ENCODE data around the gene FURIN. TPM values are rescaled to one million over a fixed set of nuclear protein-coding genes. Genes with fewer than 3 reads are reported as not detected.

The FURIN gene
- total and polyA plus RNA-seq, 2 of the 8 experiments (the other 6 are each of a cell fraction or from before 2014, with no cell fraction given) = 15.8 to 32.1 TPM

DNA sequence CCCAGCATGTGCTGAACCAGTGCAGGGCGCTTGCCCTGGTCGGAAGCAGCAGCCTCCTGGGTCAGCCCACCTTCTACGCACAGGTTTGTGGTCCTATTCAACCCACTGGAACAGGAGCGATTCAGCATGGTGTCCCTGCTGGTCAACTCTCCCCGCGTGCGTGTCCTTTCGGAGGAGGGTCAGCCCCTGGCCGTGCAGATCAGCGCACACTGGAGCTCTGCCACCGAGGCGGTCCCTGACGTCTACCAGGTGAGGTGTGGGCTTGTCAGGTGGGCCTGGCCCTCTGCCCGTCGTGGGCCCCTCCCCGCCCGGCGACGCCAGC is 42.9 kb downstream of the FURIN start:
- Histone ChIP-seq H3K4me2 (ENCODE audit: insufficient read depth in 1 of 2, low read depth in 2 of 2, low read length in 2 of 2) (no peak overlapping the region), H4K91ac (replicated peaks; ENCODE audit: insufficient read length, low read length) (no peak overlapping the region), H3K18ac (ENCODE audit: extremely low read depth, low read length) (no peak overlapping the region), H3K14ac (ENCODE audit: insufficient read length) (no peak overlapping the region), H3K56ac (replicated peaks; ENCODE audit: insufficient read length, low read depth, low read length) (no peak overlapping the region), H3K36me3 (ENCODE audit: control insufficient read depth in 2 of 4, insufficient read depth in 4 of 4, low read length in 3 of 4) (no peaks in the 10 kb centered on the region; a peak in 3 of 8 replicates), H3K27ac (ENCODE audit: low read depth, low read length) (no peak overlapping the region), H2BK5ac (ENCODE audit: low read depth, low read length) (no peak overlapping the region; the same call in 1 of the 2 replicates), H2AK5ac (ENCODE audit: low read depth, low read length) (no peak overlapping the region), H3K23me2 (ENCODE audit: low read depth, low read length) (no peaks in the 10 kb centered on the region), H3K4me3 (ENCODE audit: extremely low read depth in 1 of 4, insufficient read depth in 2 of 4, low read depth in 3 of 4, low read length in 4 of 4) (no peak overlapping the region), H3K79me2 (ENCODE audit: control insufficient read depth in 1 of 2, insufficient read depth in 2 of 2, low read length in 2 of 2) (no peaks in the 10 kb centered on the region), H2BK12ac (ENCODE audit: low read depth, low read length) (no peak overlapping the region), H4K5ac (ENCODE audit: insufficient read length, low read depth, low read length) (no peak overlapping the region), H3K23ac (ENCODE audit: insufficient read length) (no peak overlapping the region), H2BK120ac (replicated peaks; ENCODE audit: low read depth, low read length) (no peak overlapping the region), H3K4ac (replicated peaks; ENCODE audit: insufficient read length, low read depth, low read length) (no peak overlapping the region), H3K27me3 (replicated peaks in 1 of 4; ENCODE audit: control insufficient read depth in 3 of 4, extremely low read depth in 1 of 4, insufficient read depth in 3 of 4, low read length in 3 of 4) (no peaks in the 10 kb centered on the region), H3K9me3 (ENCODE audit: insufficient read depth in 2 of 2, low read depth in 1 of 2, low read length in 1 of 2) (no peaks in the 10 kb centered on the region), H3K9ac (replicated peaks in 1 of 4; ENCODE audit: extremely low read depth in 1 of 4, low read depth in 3 of 4, low read length in 3 of 4) (no peak overlapping the region), H2BK20ac (ENCODE audit: low read length) (no peak overlapping the region), H2BK15ac (ENCODE audit: low read length) (no peak overlapping the region), H2AFZ (ENCODE audit: low read length) (no peak overlapping the region), H4K8ac (ENCODE audit: extremely low read depth, insufficient read depth, low read length) (no peak overlapping the region), H3K79me1 (ENCODE audit: low read depth, low read length) (no peaks in the 10 kb centered on the region), H3K4me1 (replicated peaks in 1 of 4; ENCODE audit: control insufficient read depth in 3 of 4, insufficient read depth in 4 of 4, low read length in 3 of 4) (peaks cover 0 to 1% (median 0%) of the 10 kb centered on the region in 4 experiments; a peak in 1 of 7 replicates), H4K20me1 (replicated peaks in 1 of 2; ENCODE audit: control insufficient read depth in 1 of 2, insufficient read depth in 2 of 2, low read length in 2 of 2) (peaks cover 2 to 6% of the 10 kb centered on the region in 2 experiments)
- FAIRE-seq = no peak
- TF ChIP-seq RAD21 (IDR thresholded peaks at IDR 0.05 in 1 of 2, conservative IDR thresholded peaks at IDR 0.05 in 1 of 2; ENCODE audit: low read depth in 2 of 2, low read length in 2 of 2) (no peak), SRF (IDR thresholded peaks at IDR 0.05; ENCODE audit: low read depth, low read length) (no peak), ZNF274 (IDR thresholded peaks at IDR 0.05; ENCODE audit: borderline replicate concordance, extremely low read depth, low read length) (no peak), CTBP2 (IDR thresholded peaks at IDR 0.05; ENCODE audit: borderline replicate concordance, insufficient read depth, insufficient read length, low read length) (no peak), TCF12 (IDR thresholded peaks at IDR 0.05; ENCODE audit: low read depth, low read length) (no peak), EGR1 (IDR thresholded peaks at IDR 0.05; ENCODE audit: borderline replicate concordance, low read depth, low read length) (no peak), FOSL1 (IDR thresholded peaks at IDR 0.05; ENCODE audit: insufficient read depth, low read depth, low read length) (no peak)
- ChIA-PET POLR2A (ENCODE audit: partially characterized antibody) (interaction anchor here (0.9 kb wide), 1 partner anchor 9 kb away, joined by 3 read pairs; no protein-coding TSS in a partner anchor), CTCF (ENCODE audit: partially characterized antibody) (interaction anchor here (1.1 to 11.2 kb wide), 5 partner anchors 16 to 268 kb away, joined by 3 to 187 read pairs (median 3); partner anchors contain the start of genes HDDC3 and UNC45A)
- WGBS, 2 experiments (ENCODE audit: extremely low coverage in 1 of 2, insufficient coverage in 1 of 2, insufficient read length in 1 of 2, insufficient replicate concordance in 2 of 2, low coverage in 1 of 2, low lambda C conversion rate in 2 of 2, missing lambda C conversion rate in 1 of 2) = 82% methylated on average over 18 of the region's 19 CpGs; no CpG with 5 or more reads in 1 of the 2 experiments
- DNase-seq (ENCODE audit: low read depth in 1 of 2, low spot score in 2 of 2) = no peak

Data from H1 (cell line).